Measurements from ENCODE around the gene FBXO31. TPM values are rescaled to one million over a fixed set of nuclear protein-coding genes. Genes with fewer than 3 reads are reported as not detected.

The FBXO31 gene
- total and polyA plus RNA-seq, 2 of the 13 experiments (the other 11 are each of a cell fraction or from before 2014, with no cell fraction given): 92.4 to 101 TPM

DNA sequence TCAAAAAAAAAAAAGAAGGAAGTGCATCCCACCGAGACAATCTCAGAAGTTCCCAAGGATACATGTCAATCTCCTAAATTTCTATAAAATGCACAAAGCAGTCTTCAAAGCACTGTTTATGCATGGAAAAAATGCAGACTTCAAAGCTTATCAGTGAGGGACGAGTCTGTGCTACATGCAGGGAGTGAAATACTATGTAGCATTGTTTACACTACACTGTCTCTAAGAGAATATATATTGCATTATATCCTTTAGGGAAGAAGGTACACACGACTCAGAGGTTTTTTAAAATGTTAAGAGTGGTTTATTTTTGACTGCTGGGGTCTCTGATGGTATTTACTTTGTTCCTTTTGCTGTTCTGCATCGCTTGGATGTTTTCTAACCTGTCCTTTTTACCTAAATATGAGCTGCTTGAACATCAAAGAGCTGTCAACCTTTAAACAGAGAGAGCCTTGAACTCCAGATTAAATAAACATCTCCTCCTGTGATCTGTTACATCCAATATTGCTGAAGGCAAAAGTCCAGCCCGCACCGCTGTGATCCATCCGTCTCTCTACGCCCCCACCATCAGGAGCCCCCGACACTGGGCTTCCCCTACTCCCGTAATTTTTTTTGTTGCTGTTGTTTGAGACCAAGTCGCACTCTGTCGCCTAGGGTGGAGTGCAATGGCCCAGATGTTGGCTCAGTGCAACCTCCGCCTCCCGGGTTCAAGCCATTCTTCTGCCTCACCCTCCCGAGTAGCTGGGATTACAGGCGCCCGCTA is 1.4 kb downstream of the FBXO31 start (continued):
- TF ChIP-seq, protein P1, sequence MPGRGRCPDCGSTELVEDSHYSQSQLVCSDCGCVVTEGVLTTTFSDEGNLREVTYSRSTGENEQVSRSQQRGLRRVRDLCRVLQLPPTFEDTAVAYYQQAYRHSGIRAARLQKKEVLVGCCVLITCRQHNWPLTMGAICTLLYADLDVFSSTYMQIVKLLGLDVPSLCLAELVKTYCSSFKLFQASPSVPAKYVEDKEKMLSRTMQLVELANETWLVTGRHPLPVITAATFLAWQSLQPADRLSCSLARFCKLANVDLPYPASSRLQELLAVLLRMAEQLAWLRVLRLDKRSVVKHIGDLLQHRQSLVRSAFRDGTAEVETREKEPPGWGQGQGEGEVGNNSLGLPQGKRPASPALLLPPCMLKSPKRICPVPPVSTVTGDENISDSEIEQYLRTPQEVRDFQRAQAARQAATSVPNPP (CRISPR knock-in tag; IDR thresholded peaks at IDR 0.05): no peak
- TF ChIP-seq ZNF557 (CRISPR knock-in tag; IDR thresholded peaks at IDR 0.05): no peak; the same call in 1 of the 2 replicates
- TF ChIP-seq, protein P2, sequence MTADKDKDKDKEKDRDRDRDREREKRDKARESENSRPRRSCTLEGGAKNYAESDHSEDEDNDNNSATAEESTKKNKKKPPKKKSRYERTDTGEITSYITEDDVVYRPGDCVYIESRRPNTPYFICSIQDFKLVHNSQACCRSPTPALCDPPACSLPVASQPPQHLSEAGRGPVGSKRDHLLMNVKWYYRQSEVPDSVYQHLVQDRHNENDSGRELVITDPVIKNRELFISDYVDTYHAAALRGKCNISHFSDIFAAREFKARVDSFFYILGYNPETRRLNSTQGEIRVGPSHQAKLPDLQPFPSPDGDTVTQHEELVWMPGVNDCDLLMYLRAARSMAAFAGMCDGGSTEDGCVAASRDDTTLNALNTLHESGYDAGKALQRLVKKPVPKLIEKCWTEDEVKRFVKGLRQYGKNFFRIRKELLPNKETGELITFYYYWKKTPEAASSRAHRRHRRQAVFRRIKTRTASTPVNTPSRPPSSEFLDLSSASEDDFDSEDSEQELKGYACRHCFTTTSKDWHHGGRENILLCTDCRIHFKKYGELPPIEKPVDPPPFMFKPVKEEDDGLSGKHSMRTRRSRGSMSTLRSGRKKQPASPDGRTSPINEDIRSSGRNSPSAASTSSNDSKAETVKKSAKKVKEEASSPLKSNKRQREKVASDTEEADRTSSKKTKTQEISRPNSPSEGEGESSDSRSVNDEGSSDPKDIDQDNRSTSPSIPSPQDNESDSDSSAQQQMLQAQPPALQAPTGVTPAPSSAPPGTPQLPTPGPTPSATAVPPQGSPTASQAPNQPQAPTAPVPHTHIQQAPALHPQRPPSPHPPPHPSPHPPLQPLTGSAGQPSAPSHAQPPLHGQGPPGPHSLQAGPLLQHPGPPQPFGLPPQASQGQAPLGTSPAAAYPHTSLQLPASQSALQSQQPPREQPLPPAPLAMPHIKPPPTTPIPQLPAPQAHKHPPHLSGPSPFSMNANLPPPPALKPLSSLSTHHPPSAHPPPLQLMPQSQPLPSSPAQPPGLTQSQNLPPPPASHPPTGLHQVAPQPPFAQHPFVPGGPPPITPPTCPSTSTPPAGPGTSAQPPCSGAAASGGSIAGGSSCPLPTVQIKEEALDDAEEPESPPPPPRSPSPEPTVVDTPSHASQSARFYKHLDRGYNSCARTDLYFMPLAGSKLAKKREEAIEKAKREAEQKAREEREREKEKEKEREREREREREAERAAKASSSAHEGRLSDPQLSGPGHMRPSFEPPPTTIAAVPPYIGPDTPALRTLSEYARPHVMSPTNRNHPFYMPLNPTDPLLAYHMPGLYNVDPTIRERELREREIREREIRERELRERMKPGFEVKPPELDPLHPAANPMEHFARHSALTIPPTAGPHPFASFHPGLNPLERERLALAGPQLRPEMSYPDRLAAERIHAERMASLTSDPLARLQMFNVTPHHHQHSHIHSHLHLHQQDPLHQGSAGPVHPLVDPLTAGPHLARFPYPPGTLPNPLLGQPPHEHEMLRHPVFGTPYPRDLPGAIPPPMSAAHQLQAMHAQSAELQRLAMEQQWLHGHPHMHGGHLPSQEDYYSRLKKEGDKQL (CRISPR knock-in tag; IDR thresholded peaks at IDR 0.05; ENCODE audit: low read depth): peak; percentile 97
- TF ChIP-seq ZNF879 (CRISPR knock-in tag; IDR thresholded peaks at IDR 0.05): no peak
- no peak for TF ChIP-seq CHCHD3 (CRISPR knock-in tag; IDR thresholded peaks at IDR 0.05)
- TF ChIP-seq ZNF670 (CRISPR knock-in tag; IDR thresholded peaks at IDR 0.05; ENCODE audit: borderline replicate concordance): no peak; the same call in 1 of the 2 replicates
- no peak for TF ChIP-seq CBX2 (IDR thresholded peaks at IDR 0.05; ENCODE audit: low read depth, low read length)
- 0 out of 2 replicates have a peak, but pooled peaks have one; percentile 28 for TF ChIP-seq CBX2 (CRISPR knock-in tag; IDR thresholded peaks at IDR 0.05; ENCODE audit: low read depth)
- TF ChIP-seq ZNF773 (CRISPR knock-in tag; IDR thresholded peaks at IDR 0.05; ENCODE audit: borderline replicate concordance): no peak
- TF ChIP-seq YEATS2 (CRISPR knock-in tag; IDR thresholded peaks at IDR 0.05; ENCODE audit: borderline replicate concordance): no peak; the same call in 1 of the 2 replicates
- TF ChIP-seq, protein P3, sequence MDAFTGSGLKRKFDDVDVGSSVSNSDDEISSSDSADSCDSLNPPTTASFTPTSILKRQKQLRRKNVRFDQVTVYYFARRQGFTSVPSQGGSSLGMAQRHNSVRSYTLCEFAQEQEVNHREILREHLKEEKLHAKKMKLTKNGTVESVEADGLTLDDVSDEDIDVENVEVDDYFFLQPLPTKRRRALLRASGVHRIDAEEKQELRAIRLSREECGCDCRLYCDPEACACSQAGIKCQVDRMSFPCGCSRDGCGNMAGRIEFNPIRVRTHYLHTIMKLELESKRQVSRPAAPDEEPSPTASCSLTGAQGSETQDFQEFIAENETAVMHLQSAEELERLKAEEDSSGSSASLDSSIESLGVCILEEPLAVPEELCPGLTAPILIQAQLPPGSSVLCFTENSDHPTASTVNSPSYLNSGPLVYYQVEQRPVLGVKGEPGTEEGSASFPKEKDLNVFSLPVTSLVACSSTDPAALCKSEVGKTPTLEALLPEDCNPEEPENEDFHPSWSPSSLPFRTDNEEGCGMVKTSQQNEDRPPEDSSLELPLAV (CRISPR knock-in tag; conservative IDR thresholded peaks at IDR 0.05; ENCODE audit: low read depth): no peak
- TF ChIP-seq ZNF883 (CRISPR knock-in tag; IDR thresholded peaks at IDR 0.05; ENCODE audit: not compliant biosample characterization): no peak
- peak; percentile 42; the same call in 1 of the 2 replicates for TF ChIP-seq RBAK (CRISPR knock-in tag; IDR thresholded peaks at IDR 0.05)
- TF ChIP-seq, protein P4, sequence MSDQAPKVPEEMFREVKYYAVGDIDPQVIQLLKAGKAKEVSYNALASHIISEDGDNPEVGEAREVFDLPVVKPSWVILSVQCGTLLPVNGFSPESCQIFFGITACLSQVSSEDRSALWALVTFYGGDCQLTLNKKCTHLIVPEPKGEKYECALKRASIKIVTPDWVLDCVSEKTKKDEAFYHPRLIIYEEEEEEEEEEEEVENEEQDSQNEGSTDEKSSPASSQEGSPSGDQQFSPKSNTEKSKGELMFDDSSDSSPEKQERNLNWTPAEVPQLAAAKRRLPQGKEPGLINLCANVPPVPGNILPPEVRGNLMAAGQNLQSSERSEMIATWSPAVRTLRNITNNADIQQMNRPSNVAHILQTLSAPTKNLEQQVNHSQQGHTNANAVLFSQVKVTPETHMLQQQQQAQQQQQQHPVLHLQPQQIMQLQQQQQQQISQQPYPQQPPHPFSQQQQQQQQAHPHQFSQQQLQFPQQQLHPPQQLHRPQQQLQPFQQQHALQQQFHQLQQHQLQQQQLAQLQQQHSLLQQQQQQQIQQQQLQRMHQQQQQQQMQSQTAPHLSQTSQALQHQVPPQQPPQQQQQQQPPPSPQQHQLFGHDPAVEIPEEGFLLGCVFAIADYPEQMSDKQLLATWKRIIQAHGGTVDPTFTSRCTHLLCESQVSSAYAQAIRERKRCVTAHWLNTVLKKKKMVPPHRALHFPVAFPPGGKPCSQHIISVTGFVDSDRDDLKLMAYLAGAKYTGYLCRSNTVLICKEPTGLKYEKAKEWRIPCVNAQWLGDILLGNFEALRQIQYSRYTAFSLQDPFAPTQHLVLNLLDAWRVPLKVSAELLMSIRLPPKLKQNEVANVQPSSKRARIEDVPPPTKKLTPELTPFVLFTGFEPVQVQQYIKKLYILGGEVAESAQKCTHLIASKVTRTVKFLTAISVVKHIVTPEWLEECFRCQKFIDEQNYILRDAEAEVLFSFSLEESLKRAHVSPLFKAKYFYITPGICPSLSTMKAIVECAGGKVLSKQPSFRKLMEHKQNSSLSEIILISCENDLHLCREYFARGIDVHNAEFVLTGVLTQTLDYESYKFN (CRISPR knock-in tag; conservative IDR thresholded peaks at IDR 0.05): peak; percentile 100
- TF ChIP-seq ZNF562 (CRISPR knock-in tag; IDR thresholded peaks at IDR 0.05; ENCODE audit: borderline replicate concordance): no peak
- no peak; the same call in none of the 2 replicates for TF ChIP-seq PHF8 (CRISPR knock-in tag; IDR thresholded peaks at IDR 0.05)
- TF ChIP-seq HDAC2 (CRISPR knock-in tag; IDR thresholded peaks at IDR 0.05): peak; percentile 93
- peak; percentile 44; the same call in 1 of the 2 replicates for TF ChIP-seq DMAP1 (CRISPR knock-in tag; IDR thresholded peaks at IDR 0.05)

All from HepG2 (cell line).